Ovary (tissue), 9 donors: ENCODE results near the gene LTK. TPM values are rescaled to one million over a fixed set of nuclear protein-coding genes. Genes with fewer than 3 reads are reported as not detected.

ENCODE experiments used
- DNase-seq, 5 donors: peaks; one replicate each; pipeline ENCODE4 v3.0.0-alpha.2; 2019 to 2020
- H3K27ac ChIP-seq, 2 donors: fragments of 200-600 bp; one replicate each; pipeline versions ENCODE4 v1.5.1 to v1.8.0; 2019 to 2022
- H3K27me3 ChIP-seq: fragments of 200-600 bp; one replicate; pipeline ENCODE4 v1.8.0; 2022
- H3K36me3 ChIP-seq: fragments of 200-600 bp; sonication (generic); one replicate; pipeline ENCODE4 v1.5.1; 2019
- H3K4me1 ChIP-seq: one replicate; pipeline ENCODE4 v1.8.1; 2013; ENCODE audit warnings: mild to moderate bottlenecking, moderate library complexity; ENCODE audit not compliant: insufficient read depth
- H3K4me3 ChIP-seq: fragments of 200-600 bp; sonication (generic); one replicate; pipeline ENCODE4 v1.5.1; 2017
- H3K9me3 ChIP-seq, 2 donors: fragments of 200-600 bp in 1 of 2; sonication (generic) in 1 of 2; one replicate each; pipeline versions ENCODE4 v1.5.1 to v1.8.1; 2013 to 2019; ENCODE audit warnings: mild to moderate bottlenecking in 1 of 2, moderate library complexity in 1 of 2
- CTCF ChIP-seq, 3 donors: fragments of 450-650 bp in 2 of 3; fragments of 200-600 bp in 1 of 3; IDR thresholded peaks; one replicate each; pipeline versions ENCODE4 v1.5.1 to v1.8.0; 2016 to 2022; ENCODE audit warnings: antibody characterized with exemption in 3 of 3, mild to moderate bottlenecking in 1 of 3
- EP300 ChIP-seq: sonication (generic); formaldehyde crosslinking; IDR thresholded peaks from one replicate; pipeline ENCODE4 v1.6.1; 2017; ENCODE audit warnings: antibody characterized with exemption
- POLR2A ChIP-seq: fragments of 450-650 bp; IDR thresholded peaks from one replicate; pipeline ENCODE4 v1.6.1; 2017; ENCODE audit warnings: antibody characterized with exemption, mild to moderate bottlenecking, moderate library complexity
- WGBS, 3 donors: extraction: QIAGEN DNeasy Blood & Tissue Kit in 1 of 3; methylation state at CpG; one replicate each; pipeline versions ENCODE4 v1.1.5 to v1.1.7; 2013 to 2017; 5-methylcytosine and 5-hydroxymethylcytosine counted together
- intact Hi-C, 4 donors: fragments of 100-400 bp; cut with DNase I; formaldehyde crosslinking; loops; one replicate each; pipeline versions ENCODE4 v1.11.0 to v1.15.1; 2022 to 2023
- polyA plus RNA-seq, 2 donors: library from polyadenylated mRNA; stranded (reverse); fragments of 200-250 nt in 1 of 2; fragments of 350-450 nt in 1 of 2; fragmentation: Illumina TruSeq in 1 of 2; extraction: RNeasy Lipid Tissue Mini Kit (QIAGEN cat#74804) in 1 of 2; gene quantifications; one replicate each; pipeline ENCODE4 v1.2.3, GENCODE V29; 2013 to 2014
- total RNA-seq, 7 donors: library from RNA; depleted of rRNA in 2 of 7; stranded (reverse); fragments of >200 nt in 2 of 7; fragmentation: NEBNext Ultra II Directional in 3 of 7; extraction: Animal tissue kit (Norgen Biotek cat#: 25700) in 3 of 7; gene quantifications; one replicate each; pipeline versions ENCODE4 v1.1.0 to v1.2.4, GENCODE V29; 2016 to 2023
- donor health status: DM: no; HTN: no; CAD: no; lungs with moderate emphysema.
- donor health status: DM: no; HTN: no; CAD: no.
- donor health status: Bipolar disorder and iron deficiency.
- donor health status: DM: yes; HTN: yes; CAD: no.
- donor health status: DM: no; HTN: no; CAD: no.
- donor health status: DM: yes; HTN: yes; CAD: no.

The LTK gene
- total and polyA plus RNA-seq, 9 donors: 0.17 to 0.46 (median 0.30) TPM; not detected in 4

GRCh38 chr15:41517895-41518449, 4.3 kb upstream of the LTK start:
- no peaks in the 10 kb centered on the region for H3K27me3 ChIP-seq

GRCh38 chr15:41512940-41513505, 604 bp downstream of the LTK start:
- H3K4me1 ChIP-seq: peaks cover 20% of the 10 kb centered on the region
- DNase-seq: peak in 2 of 5 donors; percentile 24 to 42
- no peaks in the 10 kb centered on the region for H3K9me3 ChIP-seq
- WGBS, 3 donors: 0 to 1% (median 1%) methylated on average over 40 of the region's 40 CpGs
- intact Hi-C loops: no loop called here
- TF ChIP-seq EP300 (no peak), POLR2A (no peak), CTCF (IDR thresholded peaks at IDR 0.05) (no peak)
- H3K27ac ChIP-seq: no peak overlapping the region
- H3K4me3 ChIP-seq: peak overlapping the region; percentile 4
- no peaks in the 10 kb centered on the region for H3K36me3 ChIP-seq
- H3K27me3 ChIP-seq: no peaks in the 10 kb centered on the region

More at GRCh38 chr15:41517895-41518449, 4.3 kb upstream of the LTK start:
- Histone ChIP-seq H3K4me1 (peaks cover 8% of the 10 kb centered on the region), H3K36me3 (no peaks in the 10 kb centered on the region), H3K9me3 (no peaks in the 10 kb centered on the region), H3K27ac (no peak overlapping the region), H3K4me3 (no peak overlapping the region)
- intact Hi-C loops: no loop called here
- no peak for DNase-seq
- TF ChIP-seq POLR2A (no peak), EP300 (no peak), CTCF (IDR thresholded peaks at IDR 0.05) (no peak)
- 88 to 93% (median 88%) methylated on average over 8 of the region's 8 CpGs for WGBS, 3 donors

DNA sequence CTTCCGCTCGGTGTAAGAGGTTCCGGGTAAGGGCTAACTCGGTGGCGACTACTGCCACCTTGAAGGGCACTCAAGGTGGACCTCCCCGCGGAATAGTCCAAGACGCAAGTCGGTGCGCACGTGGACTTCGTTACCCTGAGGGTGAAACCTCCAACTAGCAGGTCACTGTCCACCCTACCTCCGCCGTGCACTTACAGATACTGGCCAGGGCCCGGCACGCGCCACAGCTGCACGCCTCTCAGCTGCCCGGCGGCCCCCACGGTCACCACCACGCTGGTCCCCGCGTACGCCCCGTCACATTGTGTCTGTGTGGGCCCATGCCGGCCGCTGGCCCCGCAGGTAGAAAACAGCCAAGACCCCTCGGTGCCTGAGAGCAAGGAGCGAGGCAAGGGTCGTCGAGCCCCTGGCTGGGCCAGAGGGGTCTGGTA, 1.1 kb downstream of the LTK start:
- 4% methylated on average over 33 of the region's 33 CpGs for WGBS, 3 donors
- no peak for DNase-seq
- Histone ChIP-seq H3K4me3 (no peak overlapping the region), H3K9me3 (no peaks in the 10 kb centered on the region), H3K27me3 (no peaks in the 10 kb centered on the region), H3K27ac (no peak overlapping the region), H3K4me1 (peaks cover 20% of the 10 kb centered on the region), H3K36me3 (no peaks in the 10 kb centered on the region)
- intact Hi-C loops: no loop called here
- TF ChIP-seq EP300: no peak

- Histone ChIP-seq H3K36me3 (no peaks in the 10 kb centered on the region), H3K27me3 (no peaks in the 10 kb centered on the region), H3K4me1 (peaks cover 20% of the 10 kb centered on the region), H3K27ac (no peak overlapping the region), H3K4me3 (no peak overlapping the region), H3K9me3 (no peaks in the 10 kb centered on the region)
- no peak for TF ChIP-seq CTCF (IDR thresholded peaks at IDR 0.05)
- TF ChIP-seq EP300: no peak
- no peak for TF ChIP-seq POLR2A
- WGBS, 3 donors: 1 to 2% (median 2%) methylated on average over 38 to 49 of the region's 49 CpGs
- intact Hi-C loops: no loop called here
- DNase-seq: no peak
Measured at GRCh38 chr15:41511899-41512369, 1.7 kb downstream of the LTK start.

DNA sequence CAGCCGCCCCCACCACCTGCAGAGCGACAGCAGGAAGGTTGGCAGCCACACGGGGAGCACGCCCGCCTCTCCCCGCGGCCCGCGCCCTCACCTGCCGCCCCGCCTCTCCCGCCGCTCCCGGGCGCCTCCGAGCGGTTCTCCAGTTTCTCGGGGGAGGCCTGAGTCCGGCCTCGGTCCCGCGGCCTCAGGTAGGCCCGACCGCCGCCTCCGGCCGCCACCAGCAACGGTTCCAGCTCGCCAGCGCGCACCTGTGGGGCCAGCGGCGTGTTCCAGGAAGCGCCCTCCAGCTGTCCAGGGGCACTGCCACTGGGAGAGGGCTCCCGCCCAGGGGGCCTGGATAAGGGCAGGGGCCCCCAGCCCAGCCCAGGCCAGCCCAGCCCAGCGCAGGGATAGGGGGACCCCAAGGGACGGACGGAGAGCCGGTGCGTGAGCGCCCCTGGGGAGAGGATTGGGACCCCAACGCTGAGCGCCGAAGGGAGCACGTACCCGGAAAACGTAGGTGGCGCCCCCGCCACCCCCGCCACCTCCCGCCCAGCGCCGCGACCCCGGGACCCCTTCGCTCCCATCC, 2.2 kb downstream of the LTK start:
- no peak for TF ChIP-seq POLR2A
- TF ChIP-seq CTCF (IDR thresholded peaks at IDR 0.05): no peak
- no peak for TF ChIP-seq EP300
- Histone ChIP-seq H3K27ac (no peak overlapping the region), H3K4me3 (no peak overlapping the region), H3K4me1 (peaks cover 20% of the 10 kb centered on the region), H3K9me3 (no peaks in the 10 kb centered on the region), H3K27me3 (no peaks in the 10 kb centered on the region), H3K36me3 (no peaks in the 10 kb centered on the region)
- intact Hi-C loops: no loop called here
- DNase-seq: no peak
- 9 to 15% (median 10%) methylated on average over 32 to 56 of the region's 56 CpGs for WGBS, 3 donors
